Measurements from ENCODE around the gene OR52I2.

DNA sequence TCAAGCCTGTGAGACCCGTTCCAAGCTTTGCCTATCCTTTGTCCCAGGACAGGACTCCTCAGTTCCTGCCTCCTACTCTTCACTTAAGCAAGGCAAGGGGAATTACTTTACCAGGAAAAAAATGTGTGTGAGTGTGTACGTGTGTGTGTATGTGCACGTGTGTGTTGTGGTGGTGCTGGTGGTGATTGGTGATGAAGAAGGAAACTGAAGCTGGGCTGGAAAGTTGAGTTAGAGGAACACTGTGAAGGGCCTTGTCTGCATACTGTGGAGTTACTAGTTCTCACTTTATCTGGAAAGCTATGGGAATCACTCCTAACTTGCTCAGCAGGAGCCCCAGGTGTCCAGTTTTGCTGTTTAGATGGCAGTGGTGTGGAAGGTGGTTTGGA lies 56.1 kb downstream of the OR52I2 start:
- TF ChIP-seq, protein P1, sequence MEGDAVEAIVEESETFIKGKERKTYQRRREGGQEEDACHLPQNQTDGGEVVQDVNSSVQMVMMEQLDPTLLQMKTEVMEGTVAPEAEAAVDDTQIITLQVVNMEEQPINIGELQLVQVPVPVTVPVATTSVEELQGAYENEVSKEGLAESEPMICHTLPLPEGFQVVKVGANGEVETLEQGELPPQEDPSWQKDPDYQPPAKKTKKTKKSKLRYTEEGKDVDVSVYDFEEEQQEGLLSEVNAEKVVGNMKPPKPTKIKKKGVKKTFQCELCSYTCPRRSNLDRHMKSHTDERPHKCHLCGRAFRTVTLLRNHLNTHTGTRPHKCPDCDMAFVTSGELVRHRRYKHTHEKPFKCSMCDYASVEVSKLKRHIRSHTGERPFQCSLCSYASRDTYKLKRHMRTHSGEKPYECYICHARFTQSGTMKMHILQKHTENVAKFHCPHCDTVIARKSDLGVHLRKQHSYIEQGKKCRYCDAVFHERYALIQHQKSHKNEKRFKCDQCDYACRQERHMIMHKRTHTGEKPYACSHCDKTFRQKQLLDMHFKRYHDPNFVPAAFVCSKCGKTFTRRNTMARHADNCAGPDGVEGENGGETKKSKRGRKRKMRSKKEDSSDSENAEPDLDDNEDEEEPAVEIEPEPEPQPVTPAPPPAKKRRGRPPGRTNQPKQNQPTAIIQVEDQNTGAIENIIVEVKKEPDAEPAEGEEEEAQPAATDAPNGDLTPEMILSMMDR (conservative IDR thresholded peaks at IDR 0.05; ENCODE audit: low read depth, low read length) = no peak
- no peak for TF ChIP-seq EZH2 (IDR thresholded peaks at IDR 0.05; ENCODE audit: borderline replicate concordance, low read depth, low read length, poor library complexity, severe bottlenecking)

Measured in A673 (cell line).